Measurements from ENCODE around the gene ZMIZ2. TPM values are rescaled to one million over a fixed set of nuclear protein-coding genes. Genes with fewer than 3 reads are reported as not detected.

ZMIZ2 gene
- polyA plus RNA-seq, 1 donor (not counting 4 experiments of a cell fraction or from before 2014, with no cell fraction given), result 3.2 TPM

GRCh38 chr7:44749992-44750391, 1.3 kb downstream of the ZMIZ2 start:
- H3K9ac ChIP-seq (ENCODE audit: control insufficient read depth, extremely low read depth, insufficient read depth, low read length), result no peak overlapping the region
- H3K9me3 ChIP-seq (ENCODE audit: control insufficient read depth, low read depth, low read length), result no peaks in the 10 kb centered on the region
- peaks cover 39% of the 10 kb centered on the region for H3K79me2 ChIP-seq (ENCODE audit: control insufficient read depth, insufficient read depth, low read length)
- DNase-seq (ENCODE audit: low read depth, low spot score) (no peak), FAIRE-seq (no peak)
- H3K9me1 ChIP-seq (ENCODE audit: control insufficient read depth, extremely low read depth, insufficient read depth, low read length), result peaks cover 6% of the 10 kb centered on the region
- peaks cover 3% of the 10 kb centered on the region for H4K20me1 ChIP-seq (ENCODE audit: control insufficient read depth, extremely low read depth, insufficient read depth, low read length)
- TF ChIP-seq EZH2 (IDR thresholded peaks at IDR 0.05; ENCODE audit: low read length), result no peak
- TF ChIP-seq CTCF (optimal IDR thresholded peaks at IDR 0.05 in 1 of 3, IDR thresholded peaks at IDR 0.05 in 1 of 3, conservative IDR thresholded peaks at IDR 0.05 in 1 of 3; ENCODE audit: extremely low read depth in 1 of 3, insufficient read depth in 2 of 3, low read length in 3 of 3), result no peak
- H3K27ac ChIP-seq (ENCODE audit: control insufficient read depth, insufficient read depth, low read length), result no peak overlapping the region
- H3K4me1 ChIP-seq (ENCODE audit: control insufficient read depth, extremely low read depth, insufficient read depth, low read length), result peaks cover 32% of the 10 kb centered on the region
- peak overlapping the region; percentile 75 for H3K4me2 ChIP-seq (ENCODE audit: control insufficient read depth, extremely low read depth, insufficient read depth, low read depth, low read length)
- H2AFZ ChIP-seq (ENCODE audit: control insufficient read depth, low read length), result no peak overlapping the region
- peak overlapping the region in 1 of 3 experiments; percentile 66 for H3K4me3 ChIP-seq (ENCODE audit: control insufficient read depth in 2 of 3, extremely low read depth in 1 of 3, insufficient read depth in 2 of 3, low read depth in 1 of 3, low read length in 3 of 3)
- dilution Hi-C loops (cut with MboI; ENCODE audit: extremely low pct_ligation_motif_present, low sequenced_read_pairs), result no loop called here
- no peaks in the 10 kb centered on the region for H3K27me3 ChIP-seq (ENCODE audit: control insufficient read depth, extremely low read depth, insufficient read depth, low read length)
- peaks cover 0 to 11% of the 10 kb centered on the region in 2 experiments for H3K36me3 ChIP-seq (ENCODE audit: control insufficient read depth in 2 of 2, extremely low read depth in 1 of 2, insufficient read depth in 2 of 2, low read length in 2 of 2)

- Histone ChIP-seq H3K9me3 (ENCODE audit: control insufficient read depth, low read depth, low read length) (no peaks in the 10 kb centered on the region), H3K27ac (ENCODE audit: control insufficient read depth, insufficient read depth, low read length) (no peak overlapping the region), H3K4me2 (ENCODE audit: control insufficient read depth, extremely low read depth, insufficient read depth, low read depth, low read length) (no peak overlapping the region), H3K9me1 (ENCODE audit: control insufficient read depth, extremely low read depth, insufficient read depth, low read length) (peaks cover 6% of the 10 kb centered on the region), H4K20me1 (ENCODE audit: control insufficient read depth, extremely low read depth, insufficient read depth, low read length) (peaks cover 3% of the 10 kb centered on the region), H3K4me1 (ENCODE audit: control insufficient read depth, extremely low read depth, insufficient read depth, low read length) (peaks cover 34% of the 10 kb centered on the region), H3K27me3 (ENCODE audit: control insufficient read depth, extremely low read depth, insufficient read depth, low read length) (no peaks in the 10 kb centered on the region), H3K36me3 (ENCODE audit: control insufficient read depth in 2 of 2, extremely low read depth in 1 of 2, insufficient read depth in 2 of 2, low read length in 2 of 2) (peaks cover 0 to 11% of the 10 kb centered on the region in 2 experiments), H2AFZ (ENCODE audit: control insufficient read depth, low read length) (no peak overlapping the region), H3K79me2 (ENCODE audit: control insufficient read depth, insufficient read depth, low read length) (peaks cover 44% of the 10 kb centered on the region), H3K9ac (ENCODE audit: control insufficient read depth, extremely low read depth, insufficient read depth, low read length) (no peak overlapping the region), H3K4me3 (ENCODE audit: control insufficient read depth in 2 of 3, extremely low read depth in 1 of 3, insufficient read depth in 2 of 3, low read depth in 1 of 3, low read length in 3 of 3) (no peak overlapping the region)
- dilution Hi-C loops (cut with MboI; ENCODE audit: extremely low pct_ligation_motif_present, low sequenced_read_pairs), result no loop called here
- DNase-seq (ENCODE audit: low read depth, low spot score), result no peak
- TF ChIP-seq CTCF (optimal IDR thresholded peaks at IDR 0.05 in 1 of 3, IDR thresholded peaks at IDR 0.05 in 1 of 3, conservative IDR thresholded peaks at IDR 0.05 in 1 of 3; ENCODE audit: extremely low read depth in 1 of 3, insufficient read depth in 2 of 3, low read length in 3 of 3), result no peak
- no peak for TF ChIP-seq EZH2 (IDR thresholded peaks at IDR 0.05; ENCODE audit: low read length)
- no peak for FAIRE-seq
Measured at GRCh38 chr7:44750424-44750823, 1.8 kb downstream of the ZMIZ2 start.

Data from keratinocyte (primary cell).